ENCODE data around the gene RGP1.

The RGP1 gene

DNA sequence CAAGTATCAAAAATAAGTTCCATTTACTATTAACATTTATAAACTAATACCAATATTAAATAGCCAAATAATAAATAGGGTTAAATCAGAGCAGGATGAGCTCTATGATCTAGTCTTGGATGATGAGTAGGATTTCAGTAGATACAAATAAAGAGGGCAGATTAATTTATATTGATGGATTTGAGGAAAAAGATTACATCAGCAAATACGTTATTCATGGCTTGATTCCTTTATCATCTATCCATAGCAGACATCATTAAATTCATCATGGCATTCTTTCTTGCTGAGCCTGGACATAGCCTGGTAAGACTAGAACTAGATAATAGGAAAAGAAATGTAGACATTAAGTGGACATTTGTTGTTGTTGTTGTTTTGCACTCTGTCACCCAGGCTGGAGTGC lies 18.4 kb downstream of the RGP1 start:
- no peak for DNase-seq (ENCODE audit: low read depth)
- TF ChIP-seq, protein P1, sequence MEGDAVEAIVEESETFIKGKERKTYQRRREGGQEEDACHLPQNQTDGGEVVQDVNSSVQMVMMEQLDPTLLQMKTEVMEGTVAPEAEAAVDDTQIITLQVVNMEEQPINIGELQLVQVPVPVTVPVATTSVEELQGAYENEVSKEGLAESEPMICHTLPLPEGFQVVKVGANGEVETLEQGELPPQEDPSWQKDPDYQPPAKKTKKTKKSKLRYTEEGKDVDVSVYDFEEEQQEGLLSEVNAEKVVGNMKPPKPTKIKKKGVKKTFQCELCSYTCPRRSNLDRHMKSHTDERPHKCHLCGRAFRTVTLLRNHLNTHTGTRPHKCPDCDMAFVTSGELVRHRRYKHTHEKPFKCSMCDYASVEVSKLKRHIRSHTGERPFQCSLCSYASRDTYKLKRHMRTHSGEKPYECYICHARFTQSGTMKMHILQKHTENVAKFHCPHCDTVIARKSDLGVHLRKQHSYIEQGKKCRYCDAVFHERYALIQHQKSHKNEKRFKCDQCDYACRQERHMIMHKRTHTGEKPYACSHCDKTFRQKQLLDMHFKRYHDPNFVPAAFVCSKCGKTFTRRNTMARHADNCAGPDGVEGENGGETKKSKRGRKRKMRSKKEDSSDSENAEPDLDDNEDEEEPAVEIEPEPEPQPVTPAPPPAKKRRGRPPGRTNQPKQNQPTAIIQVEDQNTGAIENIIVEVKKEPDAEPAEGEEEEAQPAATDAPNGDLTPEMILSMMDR (IDR thresholded peaks at IDR 0.05; ENCODE audit: control insufficient read depth, extremely low read depth, insufficient read depth) = no peak
- no peak overlapping the region for H3K4me3 ChIP-seq (ENCODE audit: low read depth, low read length)

DNA sequence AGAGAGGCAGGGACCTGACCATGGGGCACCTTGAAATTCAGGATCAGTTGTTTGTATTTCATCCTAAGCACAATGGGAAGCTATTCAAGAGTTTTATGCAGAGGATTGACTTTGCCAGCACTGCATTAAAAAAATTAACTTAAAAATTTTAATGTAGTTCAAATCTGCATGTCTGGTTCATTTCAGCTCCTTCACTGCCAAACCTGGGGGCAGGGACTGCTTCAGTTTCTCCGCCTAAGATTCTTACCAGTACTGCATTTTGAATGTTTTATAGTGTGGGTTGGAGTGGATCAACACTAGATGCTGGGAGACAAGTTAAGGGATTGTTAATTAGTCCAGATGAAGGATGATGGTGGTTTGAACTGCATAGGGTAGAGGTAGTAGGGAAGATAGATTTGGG lies 20.7 kb downstream of the RGP1 start:
- no peak overlapping the region for H3K4me3 ChIP-seq (ENCODE audit: low read depth, low read length)
- TF ChIP-seq, protein P1 (IDR thresholded peaks at IDR 0.05; ENCODE audit: control insufficient read depth, extremely low read depth, insufficient read depth) = no peak
- DNase-seq (ENCODE audit: low read depth) = no peak

DNA sequence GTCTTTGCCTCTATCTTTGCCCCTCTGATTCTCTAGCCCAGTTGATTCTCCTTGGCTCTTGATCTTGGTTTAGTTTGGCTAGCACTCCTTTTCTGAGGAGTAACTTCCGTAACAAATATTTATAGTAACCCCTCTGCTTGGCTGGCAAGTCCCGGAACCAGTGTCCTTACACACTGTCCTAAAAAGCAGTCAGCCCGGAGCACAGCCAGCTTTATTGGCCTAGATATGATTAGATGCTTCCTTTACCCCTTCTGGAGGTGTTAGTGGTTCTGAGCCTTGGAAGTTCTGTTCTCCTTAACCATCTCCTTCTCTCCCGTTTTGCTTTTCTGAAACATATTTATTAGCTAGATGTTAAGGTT lies 22.0 kb downstream of the RGP1 start:
- DNase-seq (ENCODE audit: low read depth) = peak; percentile 93
- peak overlapping the region; percentile 8; the same call in 1 of the 2 replicates for H3K4me3 ChIP-seq (ENCODE audit: low read depth, low read length)
- TF ChIP-seq, protein P1 (IDR thresholded peaks at IDR 0.05; ENCODE audit: control insufficient read depth, extremely low read depth, insufficient read depth) = no peak

DNA sequence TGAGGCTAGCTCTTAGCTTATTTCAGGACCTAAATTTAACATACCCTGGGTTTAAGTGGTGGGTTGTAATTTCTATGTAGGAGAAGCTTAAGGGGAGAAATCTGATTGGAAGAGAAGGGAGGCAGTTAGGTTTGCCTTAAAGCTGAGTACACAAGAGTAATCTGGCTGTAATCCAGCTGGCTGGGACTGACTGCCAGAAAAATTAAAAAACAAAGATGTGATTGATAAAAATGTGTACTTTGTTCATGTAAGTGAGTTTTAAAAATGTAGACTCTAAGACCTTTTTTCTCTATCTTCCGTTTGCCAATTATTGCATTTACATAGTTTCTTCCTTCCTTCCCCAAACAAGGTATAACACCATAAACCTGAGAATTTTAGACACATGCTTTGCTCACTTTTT lies 22.4 kb downstream of the RGP1 start:
- DNase-seq (ENCODE audit: low read depth) = peak; percentile 93
- TF ChIP-seq, protein P1 (IDR thresholded peaks at IDR 0.05; ENCODE audit: control insufficient read depth, extremely low read depth, insufficient read depth) = no peak
- H3K4me3 ChIP-seq (ENCODE audit: low read depth, low read length) = peak overlapping the region; percentile 8; the same call in 1 of the 2 replicates

DNA sequence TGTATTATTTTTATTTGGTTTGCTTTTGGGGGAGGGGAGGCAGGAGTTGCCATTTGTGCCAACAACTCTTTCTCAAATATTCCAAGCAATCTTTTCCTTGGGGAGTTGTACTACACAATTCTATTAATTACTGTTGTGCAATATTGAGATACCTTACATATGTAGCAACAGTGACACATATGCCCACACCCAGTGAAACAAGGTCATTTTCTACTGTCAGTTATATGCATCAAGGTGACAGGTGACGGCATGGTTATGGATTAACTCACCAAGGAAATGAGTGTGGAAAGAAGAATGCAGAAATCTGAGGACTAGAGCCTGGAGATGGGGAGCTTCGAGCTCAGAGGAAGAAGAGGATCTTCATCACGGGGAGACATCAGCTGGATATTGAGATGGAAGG lies 22.9 kb downstream of the RGP1 start:
- peak; percentile 49 for DNase-seq (ENCODE audit: low read depth)
- TF ChIP-seq, protein P1 (IDR thresholded peaks at IDR 0.05; ENCODE audit: control insufficient read depth, extremely low read depth, insufficient read depth) = no peak

DNA sequence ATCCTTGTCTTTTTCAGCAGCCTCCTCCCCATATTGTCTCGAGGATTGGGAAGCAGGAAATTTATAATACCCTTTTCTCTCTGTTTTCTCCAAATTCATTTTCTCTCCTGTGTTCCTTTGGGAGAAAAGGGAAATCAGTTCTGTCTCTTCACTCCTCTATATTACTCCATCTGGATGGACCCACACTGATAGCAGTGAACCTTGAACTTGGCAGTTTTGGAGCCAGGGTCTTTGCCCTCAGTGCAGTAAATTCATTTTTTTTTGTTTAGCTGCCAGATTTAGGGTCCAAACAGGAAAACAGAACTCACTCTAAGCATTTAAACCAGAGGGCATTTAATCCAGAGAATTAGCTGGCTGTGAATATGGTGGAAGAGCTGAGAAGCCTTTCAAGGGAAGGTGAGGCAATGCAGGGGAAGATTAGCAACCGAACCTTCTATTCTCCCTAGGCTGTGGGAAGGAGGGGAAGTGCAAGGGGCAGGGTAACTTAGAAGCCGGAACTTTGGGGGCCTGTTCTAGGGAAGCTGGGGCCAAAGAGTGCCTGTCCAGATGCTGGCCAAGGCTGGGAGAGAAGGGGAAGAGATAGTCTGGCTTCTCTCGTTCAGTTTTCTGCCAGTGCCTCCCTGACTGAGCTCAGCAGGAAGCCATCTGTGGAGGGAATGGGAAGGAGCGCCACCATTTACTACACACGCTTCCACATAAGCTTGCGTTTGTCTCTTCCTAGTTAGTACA lies 26.0 kb downstream of the RGP1 start:
- DNase-seq (ENCODE audit: low read depth) = no peak
- TF ChIP-seq, protein P1 (IDR thresholded peaks at IDR 0.05; ENCODE audit: control insufficient read depth, extremely low read depth, insufficient read depth) = no peak
- no peak overlapping the region for H3K4me3 ChIP-seq (ENCODE audit: low read depth, low read length)

More for the DNA sequence above, 22.9 kb downstream of the RGP1 start:
- H3K4me3 ChIP-seq (ENCODE audit: low read depth, low read length) = no peak overlapping the region

DNA sequence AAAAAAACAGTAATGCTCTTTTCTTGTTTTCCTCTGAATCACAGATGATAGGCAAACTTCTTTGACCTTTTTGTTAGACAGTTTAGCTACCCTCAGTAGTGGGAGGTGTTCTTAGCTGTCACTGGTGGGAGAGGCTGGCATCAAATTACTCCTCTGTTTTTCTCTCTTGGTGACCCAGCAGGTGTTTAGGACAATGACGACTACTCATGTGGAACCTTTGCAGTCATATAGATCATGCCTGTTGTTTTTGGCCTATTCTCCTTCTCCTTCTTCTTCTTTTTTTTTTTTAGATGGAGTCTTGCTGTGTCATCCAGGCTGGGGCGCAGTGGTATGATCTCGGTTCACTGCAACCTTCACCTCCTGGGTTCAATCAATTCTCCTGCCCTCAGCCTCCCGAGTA lies 26.9 kb downstream of the RGP1 start:
- TF ChIP-seq, protein P1 (IDR thresholded peaks at IDR 0.05; ENCODE audit: control insufficient read depth, extremely low read depth, insufficient read depth) = no peak
- H3K4me3 ChIP-seq (ENCODE audit: low read depth, low read length) = no peak overlapping the region
- no peak for DNase-seq (ENCODE audit: low read depth)

All from LNCaP clone FGC (cell line).